Activated gamma-delta T cell treated with Interleukin-2 at 50 U/mL for 16 hours (primary cell): Measurements from ENCODE around the gene RIPPLY3.

Source experiments
- DNase-seq: peaks from one replicate; pipeline ENCODE4 v3.0.0-alpha.2; 2020

The RIPPLY3 gene

GRCh38 chr21:37064841-37065240 is 58.3 kb downstream of the RIPPLY3 start:
- DNase-seq = no peak

GRCh38 chr21:37065561-37066177 is 59.2 kb downstream of the RIPPLY3 start:
- no peak for DNase-seq
